ENCODE measurements around the gene ADAMTS1.

ADAMTS1 gene

DNA sequence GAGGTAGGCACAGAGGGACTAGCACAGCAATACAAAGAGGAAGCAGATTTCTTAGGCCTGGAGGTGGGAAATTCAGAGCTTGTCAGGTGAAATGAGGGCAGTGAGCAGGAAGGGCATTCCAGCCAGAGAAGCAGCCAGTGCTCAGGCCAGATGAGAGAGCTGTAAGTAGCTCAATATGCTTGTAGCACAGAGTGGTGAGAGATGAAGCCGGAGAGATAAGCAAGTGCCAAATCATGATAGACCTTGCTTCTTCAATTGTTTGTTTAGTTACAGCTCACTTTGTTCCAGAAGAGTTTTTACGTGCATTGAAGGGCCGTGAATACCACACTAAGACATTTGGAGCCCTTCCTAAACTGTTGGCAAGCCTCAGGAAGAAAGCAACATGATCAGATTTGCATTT, 42.0 kb upstream of the ADAMTS1 start:
- H3K14ac ChIP-seq (ENCODE audit: low read length in 2 of 2): no peak overlapping the region
- H3K27ac ChIP-seq (ENCODE audit: low read length, poor library complexity, severe bottlenecking): no peak overlapping the region
- no peak overlapping the region for H3K4me3 ChIP-seq (ENCODE audit: insufficient read depth in 1 of 2, low read depth in 1 of 2, low read length in 2 of 2)
- WGBS: 73% methylated on average over 3 of the region's 3 CpGs
- H2BK120ac ChIP-seq (ENCODE audit: low read depth, low read length): no peak overlapping the region
- H3K27me3 ChIP-seq (ENCODE audit: control insufficient read depth in 1 of 2, insufficient read depth in 1 of 2, low read length in 2 of 2): no peaks in the 10 kb centered on the region
- no peaks in the 10 kb centered on the region for H3K79me1 ChIP-seq (replicated peaks; ENCODE audit: low read length, poor library complexity, severe bottlenecking)
- no peak overlapping the region for H4K91ac ChIP-seq (ENCODE audit: low read length)
- H3K18ac ChIP-seq (ENCODE audit: low read depth in 1 of 2, low read length in 2 of 2): peak overlapping the region; percentile 23 to 49
- H2BK12ac ChIP-seq (ENCODE audit: low read length in 2 of 2): peak overlapping the region in 1 of 2 experiments; percentile 24
- no peaks in the 10 kb centered on the region for H3K9me3 ChIP-seq (ENCODE audit: control insufficient read depth, low read length)
- no peak overlapping the region for H4K8ac ChIP-seq (ENCODE audit: low read length)
- no peak overlapping the region for H3K4me2 ChIP-seq (ENCODE audit: low read length, poor library complexity, severe bottlenecking)
- H2BK15ac ChIP-seq (ENCODE audit: low read depth, poor library complexity, severe bottlenecking): no peak overlapping the region
- H3K23ac ChIP-seq (ENCODE audit: low read length in 2 of 2): no peak overlapping the region
- no peak overlapping the region for H2BK5ac ChIP-seq (ENCODE audit: low read depth, low read length, poor library complexity, severe bottlenecking)
- H2AFZ ChIP-seq (ENCODE audit: low read depth, low read length): no peak overlapping the region
- no peak overlapping the region for H2AK5ac ChIP-seq (ENCODE audit: low read length, severe bottlenecking)
- no peak overlapping the region for H3K9ac ChIP-seq (ENCODE audit: low read length)
- H3K4ac ChIP-seq (ENCODE audit: low read depth in 1 of 2, low read length in 2 of 2): no peak overlapping the region
- no peaks in the 10 kb centered on the region for H3K36me3 ChIP-seq (ENCODE audit: control insufficient read depth in 1 of 2, insufficient read depth in 2 of 2, low read depth in 1 of 2, low read length in 2 of 2)
- no peak for DNase-seq
- H3K4me1 ChIP-seq (ENCODE audit: control insufficient read depth, insufficient read depth, low read depth, low read length): no peaks in the 10 kb centered on the region

DNA sequence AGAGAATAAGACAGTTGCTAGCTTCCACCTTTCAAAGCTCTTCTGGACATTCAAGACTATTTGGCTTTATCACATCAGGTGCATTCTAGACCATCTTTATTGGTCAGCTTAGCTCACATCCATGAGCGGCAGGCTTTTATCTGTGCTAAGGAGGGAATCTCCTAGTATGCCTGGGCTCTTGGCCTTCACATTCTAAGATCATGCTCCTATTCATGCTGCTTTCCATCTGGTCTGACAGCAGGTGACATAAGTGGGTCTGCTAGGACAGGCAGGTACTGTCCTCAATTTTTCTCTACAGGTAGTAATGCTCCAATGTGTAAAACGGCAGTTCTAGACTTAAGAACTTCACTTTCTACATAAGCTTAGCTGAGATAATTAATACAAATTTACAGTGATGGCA, 39.2 kb upstream of the ADAMTS1 start:
- no peak overlapping the region for H3K9ac ChIP-seq (ENCODE audit: low read length)
- no peak overlapping the region for H3K4me3 ChIP-seq (ENCODE audit: insufficient read depth in 1 of 2, low read depth in 1 of 2, low read length in 2 of 2)
- H2BK12ac ChIP-seq (ENCODE audit: low read length in 2 of 2): no peak overlapping the region
- H2BK15ac ChIP-seq (ENCODE audit: low read depth, poor library complexity, severe bottlenecking): no peak overlapping the region
- H3K4ac ChIP-seq (ENCODE audit: low read depth in 1 of 2, low read length in 2 of 2): no peak overlapping the region
- no peak overlapping the region for H2AK5ac ChIP-seq (ENCODE audit: low read length, severe bottlenecking)
- no peaks in the 10 kb centered on the region for H3K36me3 ChIP-seq (ENCODE audit: control insufficient read depth in 1 of 2, insufficient read depth in 2 of 2, low read depth in 1 of 2, low read length in 2 of 2)
- H3K4me2 ChIP-seq (ENCODE audit: low read length, poor library complexity, severe bottlenecking): no peak overlapping the region
- no peaks in the 10 kb centered on the region for H3K79me1 ChIP-seq (replicated peaks; ENCODE audit: low read length, poor library complexity, severe bottlenecking)
- no peaks in the 10 kb centered on the region for H3K27me3 ChIP-seq (ENCODE audit: control insufficient read depth in 1 of 2, insufficient read depth in 1 of 2, low read length in 2 of 2)
- H3K9me3 ChIP-seq (ENCODE audit: control insufficient read depth, low read length): no peaks in the 10 kb centered on the region
- H3K23ac ChIP-seq (ENCODE audit: low read length in 2 of 2): no peak overlapping the region
- no peak overlapping the region for H4K91ac ChIP-seq (ENCODE audit: low read length)
- no peak overlapping the region for H3K18ac ChIP-seq (ENCODE audit: low read depth in 1 of 2, low read length in 2 of 2)
- H4K8ac ChIP-seq (ENCODE audit: low read length): no peak overlapping the region
- H2BK120ac ChIP-seq (ENCODE audit: low read depth, low read length): no peak overlapping the region
- no peak overlapping the region for H2BK5ac ChIP-seq (ENCODE audit: low read depth, low read length, poor library complexity, severe bottlenecking)
- H3K4me1 ChIP-seq (ENCODE audit: control insufficient read depth, insufficient read depth, low read depth, low read length): no peaks in the 10 kb centered on the region
- H2AFZ ChIP-seq (ENCODE audit: low read depth, low read length): no peak overlapping the region
- DNase-seq: no peak
- WGBS: 100% methylated on average over 1 of the region's 2 CpGs
- no peak overlapping the region for H3K27ac ChIP-seq (ENCODE audit: low read length, poor library complexity, severe bottlenecking)
- H3K14ac ChIP-seq (ENCODE audit: low read length in 2 of 2): no peak overlapping the region

DNA sequence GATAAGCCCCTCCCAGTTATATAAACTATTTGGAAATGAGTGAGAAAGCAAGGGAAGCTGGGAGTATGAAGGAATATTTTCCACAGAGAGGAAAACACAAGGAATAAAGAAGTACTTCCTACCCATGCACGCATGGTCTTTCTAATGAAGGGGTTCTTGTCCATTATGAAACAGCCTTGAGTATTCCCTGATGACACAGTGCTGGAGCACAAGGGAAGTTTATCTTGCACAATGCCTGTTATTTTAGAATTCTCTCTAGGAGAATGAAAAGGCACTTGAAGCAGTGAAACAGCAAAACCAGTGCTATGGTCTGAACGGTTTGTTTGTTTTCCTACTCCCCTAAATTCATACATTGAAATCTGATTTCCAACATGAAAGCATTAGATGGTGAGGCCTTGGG, 38.6 kb upstream of the ADAMTS1 start:
- no peak overlapping the region for H2BK15ac ChIP-seq (ENCODE audit: low read depth, poor library complexity, severe bottlenecking)
- 100% methylated on average over 1 of the region's 2 CpGs for WGBS
- H3K27ac ChIP-seq (ENCODE audit: low read length, poor library complexity, severe bottlenecking): no peak overlapping the region
- no peak overlapping the region for H3K14ac ChIP-seq (ENCODE audit: low read length in 2 of 2)
- no peaks in the 10 kb centered on the region for H3K9me3 ChIP-seq (ENCODE audit: control insufficient read depth, low read length)
- H4K91ac ChIP-seq (ENCODE audit: low read length): no peak overlapping the region
- no peak overlapping the region for H3K4ac ChIP-seq (ENCODE audit: low read depth in 1 of 2, low read length in 2 of 2)
- H2AK5ac ChIP-seq (ENCODE audit: low read length, severe bottlenecking): no peak overlapping the region
- peak; percentile 28 for DNase-seq
- H2BK120ac ChIP-seq (ENCODE audit: low read depth, low read length): no peak overlapping the region
- H3K18ac ChIP-seq (ENCODE audit: low read depth in 1 of 2, low read length in 2 of 2): no peak overlapping the region
- H3K9ac ChIP-seq (ENCODE audit: low read length): no peak overlapping the region
- no peak overlapping the region for H4K8ac ChIP-seq (ENCODE audit: low read length)
- H2BK12ac ChIP-seq (ENCODE audit: low read length in 2 of 2): peak overlapping the region; percentile 28 to 52
- no peaks in the 10 kb centered on the region for H3K4me1 ChIP-seq (ENCODE audit: control insufficient read depth, insufficient read depth, low read depth, low read length)
- no peaks in the 10 kb centered on the region for H3K36me3 ChIP-seq (ENCODE audit: control insufficient read depth in 1 of 2, insufficient read depth in 2 of 2, low read depth in 1 of 2, low read length in 2 of 2)
- no peak overlapping the region for H3K4me2 ChIP-seq (ENCODE audit: low read length, poor library complexity, severe bottlenecking)
- H2AFZ ChIP-seq (ENCODE audit: low read depth, low read length): no peak overlapping the region
- H3K23ac ChIP-seq (ENCODE audit: low read length in 2 of 2): no peak overlapping the region
- no peak overlapping the region for H2BK5ac ChIP-seq (ENCODE audit: low read depth, low read length, poor library complexity, severe bottlenecking)
- no peak overlapping the region for H3K4me3 ChIP-seq (ENCODE audit: insufficient read depth in 1 of 2, low read depth in 1 of 2, low read length in 2 of 2)
- H3K79me1 ChIP-seq (replicated peaks; ENCODE audit: low read length, poor library complexity, severe bottlenecking): no peaks in the 10 kb centered on the region
- H3K27me3 ChIP-seq (ENCODE audit: control insufficient read depth in 1 of 2, insufficient read depth in 1 of 2, low read length in 2 of 2): no peaks in the 10 kb centered on the region

DNA sequence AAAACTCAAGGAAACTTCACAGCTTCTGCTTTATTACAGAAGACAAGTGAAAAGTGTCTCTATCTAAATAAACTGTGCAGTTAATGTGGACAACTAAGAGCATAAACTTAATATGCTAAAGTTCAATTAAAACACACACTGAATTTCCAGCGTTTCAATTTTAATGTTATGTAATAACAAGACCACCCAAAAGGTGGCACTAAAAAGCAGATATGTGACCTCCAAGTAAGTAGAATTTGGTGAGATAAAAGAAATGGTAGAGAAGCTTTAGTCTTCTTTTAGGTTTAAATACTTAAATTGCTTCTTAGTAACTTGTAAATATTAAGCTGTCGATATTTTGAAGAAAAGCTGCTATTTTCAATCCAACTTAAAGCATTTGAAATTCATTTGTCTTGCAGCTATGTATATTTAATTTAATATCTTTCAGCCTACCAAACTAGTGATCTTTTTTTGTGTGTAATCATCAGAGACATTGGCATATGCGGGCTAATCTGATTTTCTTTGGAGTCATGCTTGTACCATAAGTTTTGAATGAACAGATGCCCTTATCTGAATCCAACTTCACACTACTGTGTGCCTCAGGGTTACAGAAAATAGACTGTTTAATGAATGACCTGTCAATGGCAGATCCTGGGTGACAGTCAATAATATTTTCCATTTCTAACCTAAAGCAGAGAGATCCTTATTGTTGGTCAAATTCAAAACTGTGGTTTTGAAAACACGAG, 36.5 kb upstream of the ADAMTS1 start:
- Histone ChIP-seq H3K4me3 (ENCODE audit: insufficient read depth in 1 of 2, low read depth in 1 of 2, low read length in 2 of 2) (no peak overlapping the region), H3K27me3 (ENCODE audit: control insufficient read depth in 1 of 2, insufficient read depth in 1 of 2, low read length in 2 of 2) (no peaks in the 10 kb centered on the region), H3K36me3 (ENCODE audit: control insufficient read depth in 1 of 2, insufficient read depth in 2 of 2, low read depth in 1 of 2, low read length in 2 of 2) (no peaks in the 10 kb centered on the region), H3K4me2 (ENCODE audit: low read length, poor library complexity, severe bottlenecking) (no peak overlapping the region), H2BK12ac (ENCODE audit: low read length in 2 of 2) (no peak overlapping the region), H3K9me3 (ENCODE audit: control insufficient read depth, low read length) (no peaks in the 10 kb centered on the region), H3K23ac (ENCODE audit: low read length in 2 of 2) (no peak overlapping the region), H3K4me1 (ENCODE audit: control insufficient read depth, insufficient read depth, low read depth, low read length) (no peaks in the 10 kb centered on the region), H4K8ac (ENCODE audit: low read length) (no peak overlapping the region), H2AK5ac (ENCODE audit: low read length, severe bottlenecking) (no peak overlapping the region), H3K18ac (ENCODE audit: low read depth in 1 of 2, low read length in 2 of 2) (no peak overlapping the region), H3K4ac (ENCODE audit: low read depth in 1 of 2, low read length in 2 of 2) (no peak overlapping the region), H2BK5ac (ENCODE audit: low read depth, low read length, poor library complexity, severe bottlenecking) (no peak overlapping the region), H3K9ac (ENCODE audit: low read length) (peak overlapping the region; percentile 57), H2BK120ac (ENCODE audit: low read depth, low read length) (no peak overlapping the region), H4K91ac (ENCODE audit: low read length) (no peak overlapping the region), H2AFZ (ENCODE audit: low read depth, low read length) (no peak overlapping the region), H3K27ac (ENCODE audit: low read length, poor library complexity, severe bottlenecking) (no peak overlapping the region), H2BK15ac (ENCODE audit: low read depth, poor library complexity, severe bottlenecking) (no peak overlapping the region), H3K14ac (ENCODE audit: low read length in 2 of 2) (no peak overlapping the region), H3K79me1 (replicated peaks; ENCODE audit: low read length, poor library complexity, severe bottlenecking) (no peaks in the 10 kb centered on the region)
- WGBS: 64% methylated on average over 2 of the region's 4 CpGs
- DNase-seq: peak; percentile 36

Data from mesenchymal stem cell (in vitro differentiated cells and primary cell).